ENCODE measurements around the gene INTS15.
A peak's percentile ranks its signal among the peaks of the same experiment; 100 is the strongest.
"Not testable (repeated sequence)": the region's sequence is repeated elsewhere in the genome, so short reads cannot be mapped to it uniquely, and the experiment has no call there.

INTS15 gene

GRCh38 chr7:6577369-6578113 is 12.3 kb upstream of the INTS15 start, which contains the start of gene ZDHHC4:
Gene ZDHHC4 (plus strand): TSS chr7:6577454. CDS start chr7:6580562, 3,108 bp downstream.
- DNase-seq = peak; percentile 95

GRCh38 chr7:6578114-6579084 is 11.4 kb upstream of the INTS15 start:
- DNase-seq = no peak

DNA sequence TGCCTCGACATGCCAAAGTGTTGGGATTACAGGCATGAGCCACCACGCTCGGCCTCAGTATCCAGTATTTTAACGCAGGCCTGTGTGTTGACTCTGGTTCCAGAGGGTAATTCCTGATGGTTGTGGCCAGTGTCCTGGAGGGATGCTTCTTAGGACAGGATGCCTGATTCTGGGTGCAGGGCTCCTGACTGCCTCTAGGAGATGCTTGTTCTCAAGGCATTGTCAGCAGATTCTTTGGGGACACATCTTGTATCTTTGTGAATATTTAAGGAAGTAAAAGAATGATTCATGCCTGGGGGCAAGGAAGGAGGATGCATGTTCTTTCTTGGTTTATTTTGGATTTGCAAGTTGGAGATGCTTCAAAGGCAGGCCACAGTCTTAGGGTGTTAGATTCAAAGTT is 10.4 kb upstream of the INTS15 start:
- no peak for DNase-seq

DNA sequence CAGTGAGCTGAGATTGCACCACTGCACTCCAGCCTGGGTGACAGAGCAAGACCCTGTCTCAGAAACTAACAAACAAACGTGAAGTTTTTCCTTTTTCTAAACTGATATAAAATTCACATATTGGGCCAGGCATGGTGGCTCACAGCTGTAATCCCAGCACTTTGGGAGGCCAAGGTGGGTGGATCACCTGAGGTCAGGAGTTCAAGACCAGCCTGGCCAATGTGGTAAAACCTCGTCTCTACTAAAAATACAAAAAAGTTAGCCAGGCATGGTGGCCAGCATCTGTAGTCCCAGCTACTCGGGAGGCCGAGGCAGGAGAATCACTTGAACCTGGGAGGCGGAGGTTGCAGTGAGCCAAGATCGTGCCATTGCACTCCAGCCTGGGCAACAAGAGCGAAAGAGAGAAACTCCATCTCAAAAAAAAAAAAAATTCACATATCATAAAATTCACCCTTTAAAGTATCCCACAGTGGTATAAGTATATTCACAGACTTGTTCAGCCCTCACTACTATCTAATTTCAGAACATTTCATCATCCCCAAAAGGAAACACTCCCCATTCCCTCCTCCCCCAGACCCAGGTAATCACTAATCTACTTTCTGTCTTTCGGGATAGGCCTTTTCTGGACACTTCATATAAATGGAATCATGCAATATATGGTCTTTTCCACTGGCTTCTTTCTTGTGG is 3.9 kb upstream of the INTS15 start:
- DNase-seq = not testable (repeated sequence)

GRCh38 chr7:6588566-6588965 is 1.3 kb upstream of the INTS15 start:
- DNase-seq = no peak

DNA sequence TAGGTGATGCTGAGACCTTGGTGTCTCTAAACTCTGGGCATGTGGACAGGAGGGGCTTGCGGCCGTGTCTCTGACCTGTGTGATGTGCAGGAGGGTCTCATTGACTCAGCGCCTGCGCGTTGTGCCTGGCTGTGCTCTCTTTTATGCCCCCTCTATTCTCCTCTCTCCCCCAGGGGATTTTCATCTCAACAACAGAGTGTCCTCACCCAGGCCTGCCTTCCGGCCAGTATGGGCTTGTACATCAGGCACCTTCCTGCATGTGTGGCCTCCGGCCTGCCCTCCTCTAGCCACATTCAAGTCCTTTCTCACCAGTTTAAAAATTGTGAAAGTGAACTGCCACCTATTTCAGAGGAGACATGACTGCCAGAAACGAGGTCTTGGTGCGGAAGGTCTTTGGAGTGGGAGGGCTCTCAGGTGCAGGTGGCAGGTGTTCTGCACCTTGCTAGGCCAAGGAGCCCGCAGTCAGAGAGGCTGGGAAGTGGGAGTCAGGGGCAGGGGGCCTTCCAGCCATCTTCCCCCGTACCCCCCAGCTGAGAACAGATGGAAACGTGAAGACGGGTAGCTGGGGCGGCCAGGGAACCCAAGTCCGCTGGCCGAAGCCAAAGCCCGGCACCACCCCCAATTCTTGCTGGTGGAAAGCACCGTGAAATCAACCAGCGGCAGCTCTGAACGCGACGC is 531 bp upstream of the INTS15 start:
- no peak for DNase-seq

- DNase-seq = no peak
These were observed 857 bp downstream of the INTS15 start for GRCh38 chr7:6590645-6591110.

DNA sequence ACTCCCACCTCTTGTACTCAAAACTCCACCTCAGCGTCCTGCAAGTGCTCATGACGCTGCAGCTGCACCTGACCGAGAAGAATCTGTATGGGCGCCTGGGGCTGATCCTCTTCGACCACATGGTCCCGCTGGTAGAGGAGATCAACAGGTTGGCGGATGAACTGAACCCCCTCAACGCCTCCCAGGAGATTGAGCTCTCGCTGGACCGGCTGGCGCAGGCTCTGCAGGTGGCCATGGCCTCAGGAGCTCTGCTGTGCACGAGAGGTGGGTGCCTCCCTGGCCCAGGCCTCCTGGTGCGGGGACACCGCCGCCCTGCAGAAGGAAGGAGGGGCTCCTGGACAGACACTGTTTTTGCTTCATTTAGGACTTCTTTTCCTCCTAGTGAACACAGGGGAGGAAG is 10.3 kb downstream of the INTS15 start:
- DNase-seq = no peak

DNA sequence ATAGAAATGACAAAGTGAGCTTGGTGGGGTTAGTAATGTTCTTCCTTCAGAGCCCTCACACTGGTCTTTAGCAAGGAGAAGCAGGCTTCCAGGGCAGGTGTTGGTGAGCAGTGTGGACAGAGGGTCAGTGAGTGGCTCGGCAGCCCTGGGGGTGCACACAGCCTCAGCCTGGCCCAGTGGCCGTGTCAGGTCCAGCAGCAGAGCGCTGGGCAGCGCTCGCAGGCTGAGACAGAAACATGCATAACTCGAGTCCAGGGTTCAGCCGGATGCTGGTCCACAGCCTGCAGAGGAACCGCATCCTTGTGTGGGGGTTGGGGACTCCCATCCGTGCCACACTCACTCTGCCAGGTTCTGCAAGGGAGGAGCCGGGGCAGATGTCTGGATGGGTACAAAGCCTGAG is 14.6 kb downstream of the INTS15 start:
- no peak for DNase-seq

DNA sequence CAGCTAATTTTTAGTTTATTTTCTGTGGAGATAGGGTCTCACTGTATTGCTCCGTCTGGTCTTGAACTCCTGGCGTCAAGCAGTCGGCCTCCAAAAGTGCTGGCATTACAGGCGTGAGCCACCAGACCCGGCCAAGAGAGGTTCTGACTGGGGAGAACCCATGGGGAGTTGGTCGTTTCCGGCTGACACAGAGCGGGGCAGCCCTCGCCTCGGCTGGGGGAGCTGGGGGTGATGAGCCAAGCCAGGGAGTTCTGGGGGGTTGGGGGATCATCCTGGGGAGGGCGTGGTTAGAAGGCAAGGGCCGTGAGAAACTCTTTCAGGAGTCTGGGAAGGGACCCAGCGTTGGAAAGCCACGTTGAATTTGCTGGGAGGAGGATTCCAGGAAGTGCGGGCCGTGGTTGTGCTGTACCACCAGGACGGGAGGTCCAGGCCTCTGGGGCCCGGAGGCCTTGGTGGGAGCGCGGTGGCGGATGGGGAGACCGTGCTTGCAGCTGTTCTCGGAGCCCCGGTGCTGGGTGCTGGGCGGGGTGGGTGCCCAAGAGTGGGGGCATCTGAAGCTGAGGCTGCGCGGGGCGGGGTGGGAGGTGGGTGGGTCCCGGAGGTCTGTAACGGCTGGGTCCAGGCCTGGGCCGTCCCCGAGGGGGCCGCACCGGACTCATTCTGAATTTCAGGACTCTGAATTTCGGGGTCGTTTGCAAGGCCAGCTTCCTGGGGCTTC is 17.2 kb downstream of the INTS15 start:
- no peak for DNase-seq

DNA sequence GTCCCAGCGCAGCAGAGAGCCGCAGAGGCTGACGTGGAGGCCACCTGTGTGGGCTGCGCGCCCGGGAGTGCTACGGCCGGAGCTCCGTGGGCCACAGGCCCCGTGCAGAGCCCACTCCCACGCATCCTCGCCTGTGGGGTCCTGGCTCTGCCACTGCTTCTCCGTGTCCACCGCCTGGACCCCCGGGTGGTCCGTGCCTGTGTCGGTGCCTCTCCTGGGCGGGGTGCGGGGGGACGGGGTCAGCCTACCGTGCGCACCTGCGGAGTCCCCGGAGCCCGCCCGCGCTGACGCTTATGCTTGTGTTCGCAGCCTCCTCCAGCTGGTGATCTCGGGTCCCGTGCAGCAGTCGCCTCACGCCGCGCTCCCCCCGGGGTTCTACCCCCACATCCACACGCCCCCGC is 17.8 kb downstream of the INTS15 start:
- DNase-seq = no peak

DNA sequence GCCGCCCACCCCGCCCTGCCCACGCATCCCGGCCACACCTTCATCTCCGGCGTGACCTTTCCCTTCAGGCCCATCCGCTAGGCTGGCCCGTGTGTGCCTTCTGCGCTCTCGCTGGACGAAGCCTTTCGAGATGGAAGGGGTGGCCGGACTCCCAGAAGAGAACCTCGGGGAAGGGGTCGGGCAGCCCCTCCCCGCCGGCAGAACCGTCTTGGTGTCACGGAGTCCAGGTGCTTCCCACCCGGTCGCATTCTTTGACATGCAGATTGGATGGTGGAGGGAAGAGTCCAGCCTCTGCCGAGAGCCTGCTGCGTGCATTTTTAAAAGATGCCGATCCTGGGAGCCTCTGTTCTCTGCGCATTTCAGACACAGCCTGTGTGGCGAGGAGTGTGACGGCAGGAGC is 18.3 kb downstream of the INTS15 start:
- DNase-seq = no peak

DNA sequence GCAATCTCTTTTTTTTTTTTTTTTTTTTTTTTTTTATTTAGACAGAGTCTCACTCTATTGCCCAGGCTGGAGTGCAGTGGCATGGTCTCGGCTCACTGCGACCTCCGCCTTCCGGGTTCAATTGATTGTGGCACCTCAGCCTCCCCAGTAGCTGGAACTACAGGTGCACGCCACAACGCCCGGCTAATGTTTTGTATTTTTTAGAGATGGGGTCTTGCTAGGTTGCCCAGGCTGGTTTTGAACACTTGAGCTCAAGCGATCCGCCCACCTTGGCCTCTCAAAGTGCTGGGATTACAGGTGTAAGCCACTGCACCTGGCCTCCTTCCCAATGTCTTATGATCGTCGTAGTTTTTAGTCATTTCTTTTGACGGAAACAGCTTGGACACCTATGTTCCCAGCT is 19.0 kb downstream of the INTS15 start:
- DNase-seq = no peak

DNA sequence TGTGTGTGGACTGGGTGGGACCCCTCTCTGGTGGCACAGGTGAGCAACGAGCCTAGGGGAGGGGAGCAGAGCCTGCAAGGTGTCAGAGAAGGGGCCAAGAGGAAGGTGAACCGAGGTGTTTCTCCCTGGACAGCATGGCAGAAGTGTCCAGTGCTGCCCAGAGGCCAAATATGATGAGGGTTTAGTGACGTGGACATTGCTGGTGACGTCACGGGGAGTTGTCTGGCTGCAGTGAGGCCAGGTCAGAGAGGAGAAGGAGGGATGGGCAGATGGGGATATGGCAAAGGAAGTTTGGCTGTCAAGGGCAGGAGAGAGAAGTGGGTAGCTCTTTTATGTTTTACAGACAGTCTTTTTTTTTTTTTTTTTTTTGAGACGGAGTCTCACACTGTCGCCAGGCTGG is 23.0 kb downstream of the INTS15 start:
- no peak for DNase-seq

DNA sequence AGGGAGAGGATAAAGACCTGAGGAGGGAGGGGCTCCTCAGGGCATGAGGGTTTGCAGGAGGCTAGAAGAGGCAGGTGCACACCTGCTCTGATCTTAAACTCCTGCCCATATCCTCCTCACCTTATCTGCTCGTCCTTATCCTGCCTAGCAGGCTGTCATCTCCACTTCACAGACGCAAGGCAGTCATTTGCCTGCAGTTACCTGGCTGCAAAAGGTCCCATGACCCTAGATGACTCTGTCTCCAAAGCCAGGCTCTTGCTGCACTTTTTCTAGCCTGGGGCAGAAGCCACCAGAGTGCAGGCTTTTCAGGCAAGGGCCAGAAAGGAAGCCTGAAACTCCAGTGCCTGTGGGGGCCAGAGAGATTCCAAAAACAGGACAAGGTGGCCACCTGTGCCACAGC is 23.9 kb downstream of the INTS15 start:
- DNase-seq = no peak

GRCh38 chr7:6614953-6615722 is 25.3 kb downstream of the INTS15 start, which contains the start of gene ZNF853:
Gene ZNF853 (plus strand): TSS chr7:6615610. CDS start chr7:6616175, 565 bp downstream.
- peak; percentile 63 for DNase-seq

DNA sequence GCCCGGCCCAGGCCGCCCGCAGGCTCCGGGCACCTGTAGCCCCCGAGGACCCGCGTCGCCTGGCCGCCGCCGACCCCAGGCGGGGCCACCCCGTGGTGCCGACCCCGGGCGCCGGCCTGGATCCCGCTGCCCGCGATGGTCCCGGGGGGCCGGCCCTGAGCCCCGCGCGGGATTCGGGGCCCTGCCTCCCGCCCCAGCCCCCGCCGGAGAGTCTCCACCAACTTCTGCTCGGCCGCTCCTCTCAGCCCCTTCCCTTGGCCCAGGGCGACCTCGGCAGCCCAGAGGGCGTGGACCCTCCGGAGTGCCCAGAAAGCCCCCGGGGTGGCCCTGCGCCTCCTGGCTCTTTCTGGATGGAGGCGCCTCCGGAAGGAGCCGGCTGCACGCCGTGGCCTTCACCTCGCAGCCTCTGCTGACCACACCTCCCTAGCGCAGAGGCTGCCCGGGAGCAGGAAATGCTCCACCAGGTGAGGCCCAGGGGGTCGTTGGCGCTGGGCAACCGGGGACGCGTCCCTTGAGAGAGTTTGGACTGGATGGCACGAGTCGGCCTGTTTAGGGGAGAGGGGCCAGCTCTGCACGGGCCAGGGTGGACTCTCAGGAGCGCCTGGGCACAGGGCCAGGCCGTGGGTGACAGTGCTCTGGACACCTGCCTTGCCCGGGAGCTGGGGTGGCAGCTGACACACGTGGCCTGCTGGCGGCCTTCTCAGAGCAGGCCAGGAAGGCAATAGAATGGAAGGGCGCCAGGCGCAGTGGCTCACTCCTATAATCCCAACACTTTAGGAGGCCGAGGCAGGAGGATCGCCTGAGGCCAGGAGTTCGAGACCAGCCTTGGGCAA is 26.1 kb downstream of the INTS15 start:
- no peak for DNase-seq

- no peak for DNase-seq
These were observed 27.2 kb downstream of the INTS15 start for GRCh38 chr7:6616854-6617643.

DNA sequence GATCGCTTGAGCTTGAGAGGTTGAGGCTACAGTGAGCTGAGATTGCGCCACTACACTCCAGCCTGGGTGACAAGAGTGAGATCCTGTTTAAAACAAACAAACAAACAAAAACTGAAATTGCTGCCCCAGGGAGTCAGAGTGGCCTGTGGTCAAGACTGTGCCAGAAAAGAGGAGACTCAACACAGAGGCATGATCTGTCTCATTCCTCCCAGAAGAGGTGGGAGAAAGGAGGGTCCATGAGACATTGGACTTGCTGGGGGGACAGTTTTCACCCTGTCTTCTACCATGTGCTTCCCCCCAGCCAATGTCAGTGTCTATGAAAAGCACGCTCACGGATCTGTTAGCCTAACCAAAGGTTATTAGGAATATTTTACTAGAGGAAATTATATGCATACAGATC is 28.8 kb downstream of the INTS15 start:
- DNase-seq = no peak

All from right hindlimb (tissue), 1 donor.